ENCODE data around the gene XAGE5.
"Not testable (repeated sequence)": the region's sequence is repeated elsewhere in the genome, so short reads cannot be mapped to it uniquely, and the experiment has no call there.

Gene XAGE5

GRCh38 chrX:52811065-52811625, at the start of gene XAGE5:
Gene XAGE5 (plus strand): TSS chrX:52811287. CDS start chrX:52812567, 1,280 bp downstream.
- no peaks in the 10 kb centered on the region for H3K36me3 ChIP-seq (ENCODE audit: control insufficient read depth, low read depth, low read length)
- no peaks in the 10 kb centered on the region for H3K4me1 ChIP-seq (ENCODE audit: control insufficient read depth, low read depth, low read length)

GRCh38 chrX:52765983-52766382, 45.1 kb upstream of the XAGE5 start:
- H3K27me3 ChIP-seq (ENCODE audit: control insufficient read depth, insufficient read depth, low read length); H3K9ac ChIP-seq (ENCODE audit: low read length); H3K36me3 ChIP-seq (ENCODE audit: control insufficient read depth, low read depth, low read length); H3K4me1 ChIP-seq (ENCODE audit: control insufficient read depth, low read depth, low read length); H3K27ac ChIP-seq (ENCODE audit: low read length); H3K4me3 ChIP-seq (ENCODE audit: low read length); H3K9me3 ChIP-seq (ENCODE audit: control insufficient read depth, low read depth, low read length): not testable (repeated sequence)

More at GRCh38 chrX:52811065-52811625, at the start of gene XAGE5:
- Histone ChIP-seq H3K27me3 (ENCODE audit: control insufficient read depth, insufficient read depth, low read length) (no peaks in the 10 kb centered on the region), H3K27ac (ENCODE audit: low read length) (no peak within 1 kb of the TSS), H3K9ac (ENCODE audit: low read length) (no peak within 1 kb of the TSS), H3K9me3 (ENCODE audit: control insufficient read depth, low read depth, low read length) (peaks cover 11% of the 10 kb centered on the region), H3K4me3 (ENCODE audit: low read length) (no peak within 1 kb of the TSS)

GRCh38 chrX:52773504-52773903, 37.6 kb upstream of the XAGE5 start:
- not testable (repeated sequence) for H3K36me3 ChIP-seq (ENCODE audit: control insufficient read depth, low read depth, low read length); H3K4me3 ChIP-seq (ENCODE audit: low read length); H3K27me3 ChIP-seq (ENCODE audit: control insufficient read depth, insufficient read depth, low read length); H3K9me3 ChIP-seq (ENCODE audit: control insufficient read depth, low read depth, low read length); H3K4me1 ChIP-seq (ENCODE audit: control insufficient read depth, low read depth, low read length); H3K9ac ChIP-seq (ENCODE audit: low read length); H3K27ac ChIP-seq (ENCODE audit: low read length)

- not testable (repeated sequence) for H3K36me3 ChIP-seq (ENCODE audit: control insufficient read depth, low read depth, low read length); H3K27ac ChIP-seq (ENCODE audit: low read length); H3K4me1 ChIP-seq (ENCODE audit: control insufficient read depth, low read depth, low read length); H3K4me3 ChIP-seq (ENCODE audit: low read length); H3K9me3 ChIP-seq (ENCODE audit: control insufficient read depth, low read depth, low read length); H3K27me3 ChIP-seq (ENCODE audit: control insufficient read depth, insufficient read depth, low read length); H3K9ac ChIP-seq (ENCODE audit: low read length)
These were observed 13.8 kb upstream of the XAGE5 start, which contains the start of gene SPANXN5 for GRCh38 chrX:52797327-52797726. Gene SPANXN5 (minus strand): TSS chrX:52797427. CDS start chrX:52797348, 79 bp downstream.

- H3K9me3 ChIP-seq (ENCODE audit: control insufficient read depth, low read depth, low read length); H3K36me3 ChIP-seq (ENCODE audit: control insufficient read depth, low read depth, low read length); H3K4me3 ChIP-seq (ENCODE audit: low read length); H3K27ac ChIP-seq (ENCODE audit: low read length); H3K9ac ChIP-seq (ENCODE audit: low read length); H3K27me3 ChIP-seq (ENCODE audit: control insufficient read depth, insufficient read depth, low read length); H3K4me1 ChIP-seq (ENCODE audit: control insufficient read depth, low read depth, low read length): not testable (repeated sequence)
These were observed 6.2 kb upstream of the XAGE5 start for GRCh38 chrX:52804876-52805275.

- H3K9me3 ChIP-seq (ENCODE audit: control insufficient read depth, low read depth, low read length) = peaks cover 12% of the 10 kb centered on the region
- H3K4me3 ChIP-seq (ENCODE audit: low read length) = no peak overlapping the region
- H3K9ac ChIP-seq (ENCODE audit: low read length) = no peak overlapping the region
- H3K36me3 ChIP-seq (ENCODE audit: control insufficient read depth, low read depth, low read length) = no peaks in the 10 kb centered on the region
- H3K27me3 ChIP-seq (ENCODE audit: control insufficient read depth, insufficient read depth, low read length) = no peaks in the 10 kb centered on the region
- H3K27ac ChIP-seq (ENCODE audit: low read length) = no peak overlapping the region
- H3K4me1 ChIP-seq (ENCODE audit: control insufficient read depth, low read depth, low read length) = no peaks in the 10 kb centered on the region
These were observed 8.7 kb downstream of the XAGE5 start for GRCh38 chrX:52819788-52820187.

- Histone ChIP-seq H3K27ac (ENCODE audit: low read length) (no peak overlapping the region), H3K9me3 (ENCODE audit: control insufficient read depth, low read depth, low read length) (peaks cover 13% of the 10 kb centered on the region), H3K9ac (ENCODE audit: low read length) (no peak overlapping the region), H3K4me1 (ENCODE audit: control insufficient read depth, low read depth, low read length) (no peaks in the 10 kb centered on the region), H3K4me3 (ENCODE audit: low read length) (no peak overlapping the region), H3K36me3 (ENCODE audit: control insufficient read depth, low read depth, low read length) (no peaks in the 10 kb centered on the region), H3K27me3 (ENCODE audit: control insufficient read depth, insufficient read depth, low read length) (no peaks in the 10 kb centered on the region)
These were observed 10.1 kb downstream of the XAGE5 start for GRCh38 chrX:52821079-52821760.

GRCh38 chrX:52824608-52825007, 13.5 kb downstream of the XAGE5 start:
- H3K4me1 ChIP-seq (ENCODE audit: control insufficient read depth, low read depth, low read length) = no peaks in the 10 kb centered on the region
- H3K27me3 ChIP-seq (ENCODE audit: control insufficient read depth, insufficient read depth, low read length) = no peaks in the 10 kb centered on the region
- no peak overlapping the region for H3K27ac ChIP-seq (ENCODE audit: low read length)
- H3K9me3 ChIP-seq (ENCODE audit: control insufficient read depth, low read depth, low read length) = peaks cover 13% of the 10 kb centered on the region
- no peak overlapping the region for H3K9ac ChIP-seq (ENCODE audit: low read length)
- no peak overlapping the region for H3K4me3 ChIP-seq (ENCODE audit: low read length)
- no peaks in the 10 kb centered on the region for H3K36me3 ChIP-seq (ENCODE audit: control insufficient read depth, low read depth, low read length)

GRCh38 chrX:52830551-52830950, 19.5 kb downstream of the XAGE5 start:
- Histone ChIP-seq H3K4me3 (ENCODE audit: low read length) (no peak overlapping the region), H3K36me3 (ENCODE audit: control insufficient read depth, low read depth, low read length) (no peaks in the 10 kb centered on the region), H3K27ac (ENCODE audit: low read length) (no peak overlapping the region), H3K4me1 (ENCODE audit: control insufficient read depth, low read depth, low read length) (no peaks in the 10 kb centered on the region), H3K9me3 (ENCODE audit: control insufficient read depth, low read depth, low read length) (peaks cover 3% of the 10 kb centered on the region), H3K27me3 (ENCODE audit: control insufficient read depth, insufficient read depth, low read length) (no peaks in the 10 kb centered on the region), H3K9ac (ENCODE audit: low read length) (no peak overlapping the region)

GRCh38 chrX:52839137-52839536, 28.1 kb downstream of the XAGE5 start:
- Histone ChIP-seq H3K4me1 (ENCODE audit: control insufficient read depth, low read depth, low read length) (no peaks in the 10 kb centered on the region), H3K27me3 (ENCODE audit: control insufficient read depth, insufficient read depth, low read length) (no peaks in the 10 kb centered on the region), H3K27ac (ENCODE audit: low read length) (no peak overlapping the region), H3K9ac (ENCODE audit: low read length) (no peak overlapping the region), H3K4me3 (ENCODE audit: low read length) (no peak overlapping the region), H3K9me3 (ENCODE audit: control insufficient read depth, low read depth, low read length) (no peaks in the 10 kb centered on the region), H3K36me3 (ENCODE audit: control insufficient read depth, low read depth, low read length) (no peaks in the 10 kb centered on the region)

- not testable (repeated sequence) for H3K9ac ChIP-seq (ENCODE audit: low read length); H3K4me1 ChIP-seq (ENCODE audit: control insufficient read depth, low read depth, low read length); H3K4me3 ChIP-seq (ENCODE audit: low read length); H3K9me3 ChIP-seq (ENCODE audit: control insufficient read depth, low read depth, low read length); H3K27ac ChIP-seq (ENCODE audit: low read length); H3K36me3 ChIP-seq (ENCODE audit: control insufficient read depth, low read depth, low read length); H3K27me3 ChIP-seq (ENCODE audit: control insufficient read depth, insufficient read depth, low read length)
These were observed 32.5 kb downstream of the XAGE5 start for GRCh38 chrX:52843619-52844018.

Measured in iPS-18a (cell line).